Lower leg skin (tissue), 3 donors: Measurements from ENCODE around the gene DGKD.

ENCODE experiments used
- CTCF ChIP-seq, 3 donors: fragments of 450-650 bp; IDR thresholded peaks; one replicate each; pipeline ENCODE4 v1.5.1; 2016; ENCODE audit warnings: antibody characterized with exemption in 3 of 3, mild to moderate bottlenecking in 3 of 3, moderate library complexity in 2 of 3
- POLR2A ChIP-seq, 2 donors: fragments of 450-650 bp; IDR thresholded peaks; one replicate each; pipeline ENCODE4 v1.6.1; 2016 to 2017; ENCODE audit warnings: antibody characterized with exemption in 2 of 2, mild to moderate bottlenecking in 1 of 2, moderate library complexity in 1 of 2

GRCh38 chr2:233406865-233407264 is 52.6 kb downstream of the DGKD start:
- TF ChIP-seq CTCF (IDR thresholded peaks at IDR 0.05) (no peak), POLR2A (IDR thresholded peaks at IDR 0.05) (no peak)
